ENCODE results near the gene ST6GAL1.
"Not testable (repeated sequence)": the region's sequence is repeated elsewhere in the genome, so short reads cannot be mapped to it uniquely, and the experiment has no call there.

Gene ST6GAL1

GRCh38 chr3:186986816-186987215 lies 56.5 kb downstream of the ST6GAL1 start:
- peaks cover 8% of the 10 kb centered on the region for H3K36me3 ChIP-seq
- TF ChIP-seq, protein P1, sequence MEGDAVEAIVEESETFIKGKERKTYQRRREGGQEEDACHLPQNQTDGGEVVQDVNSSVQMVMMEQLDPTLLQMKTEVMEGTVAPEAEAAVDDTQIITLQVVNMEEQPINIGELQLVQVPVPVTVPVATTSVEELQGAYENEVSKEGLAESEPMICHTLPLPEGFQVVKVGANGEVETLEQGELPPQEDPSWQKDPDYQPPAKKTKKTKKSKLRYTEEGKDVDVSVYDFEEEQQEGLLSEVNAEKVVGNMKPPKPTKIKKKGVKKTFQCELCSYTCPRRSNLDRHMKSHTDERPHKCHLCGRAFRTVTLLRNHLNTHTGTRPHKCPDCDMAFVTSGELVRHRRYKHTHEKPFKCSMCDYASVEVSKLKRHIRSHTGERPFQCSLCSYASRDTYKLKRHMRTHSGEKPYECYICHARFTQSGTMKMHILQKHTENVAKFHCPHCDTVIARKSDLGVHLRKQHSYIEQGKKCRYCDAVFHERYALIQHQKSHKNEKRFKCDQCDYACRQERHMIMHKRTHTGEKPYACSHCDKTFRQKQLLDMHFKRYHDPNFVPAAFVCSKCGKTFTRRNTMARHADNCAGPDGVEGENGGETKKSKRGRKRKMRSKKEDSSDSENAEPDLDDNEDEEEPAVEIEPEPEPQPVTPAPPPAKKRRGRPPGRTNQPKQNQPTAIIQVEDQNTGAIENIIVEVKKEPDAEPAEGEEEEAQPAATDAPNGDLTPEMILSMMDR (IDR thresholded peaks at IDR 0.05; ENCODE audit: low read depth, low read length) = no peak
- H3K9me3 ChIP-seq = no peaks in the 10 kb centered on the region
- no peak for DNase-seq
- H3K27me3 ChIP-seq = no peaks in the 10 kb centered on the region
- H3K4me3 ChIP-seq (ENCODE audit: low read depth, low read length) = no peak overlapping the region
- H3K4me1 ChIP-seq = no peaks in the 10 kb centered on the region; the same call in 1 of the 2 replicates

- no peak for DNase-seq
- Histone ChIP-seq H3K9me3 (no peaks in the 10 kb centered on the region), H3K4me1 (no peaks in the 10 kb centered on the region; the same call in 1 of the 2 replicates), H3K36me3 (peaks cover 7% of the 10 kb centered on the region), H3K4me3 (ENCODE audit: low read depth, low read length) (no peak overlapping the region), H3K27me3 (no peaks in the 10 kb centered on the region)
- TF ChIP-seq, protein P1 (IDR thresholded peaks at IDR 0.05; ENCODE audit: low read depth, low read length) = no peak
Measured at GRCh38 chr3:186988806-186989205, 58.5 kb downstream of the ST6GAL1 start.

DNA sequence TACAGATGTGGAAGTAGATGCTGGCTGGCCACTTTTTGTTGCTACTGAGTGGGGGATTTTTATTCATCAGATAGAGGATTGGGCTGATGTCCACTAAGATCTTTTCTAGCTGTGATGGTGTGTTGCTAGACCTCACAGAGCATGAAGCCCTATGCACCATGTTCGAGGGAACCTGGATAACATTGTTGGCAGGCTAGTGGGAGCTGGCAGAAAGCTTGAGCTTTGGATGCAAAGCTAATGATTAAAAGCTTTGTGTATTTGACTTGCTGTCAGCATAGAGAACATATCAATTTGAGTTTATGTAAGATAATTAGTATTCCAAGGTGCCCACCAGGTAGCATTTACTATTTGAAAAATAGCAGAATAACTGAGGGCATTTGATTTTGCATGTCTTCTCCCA lies 59.1 kb downstream of the ST6GAL1 start:
- no peaks in the 10 kb centered on the region for H3K9me3 ChIP-seq
- no peak for DNase-seq
- TF ChIP-seq, protein P1 (IDR thresholded peaks at IDR 0.05; ENCODE audit: low read depth, low read length) = no peak
- no peaks in the 10 kb centered on the region for H3K27me3 ChIP-seq
- no peaks in the 10 kb centered on the region; the same call in 1 of the 2 replicates for H3K4me1 ChIP-seq
- peaks cover 7% of the 10 kb centered on the region for H3K36me3 ChIP-seq
- no peak overlapping the region for H3K4me3 ChIP-seq (ENCODE audit: low read depth, low read length)

- no peaks in the 10 kb centered on the region for H3K27me3 ChIP-seq
- H3K4me1 ChIP-seq = no peaks in the 10 kb centered on the region; the same call in 1 of the 2 replicates
- TF ChIP-seq, protein P1 (IDR thresholded peaks at IDR 0.05; ENCODE audit: low read depth, low read length) = no peak
- H3K4me3 ChIP-seq (ENCODE audit: low read depth, low read length) = no peak overlapping the region
- no peak for DNase-seq
- H3K9me3 ChIP-seq = no peaks in the 10 kb centered on the region
- peaks cover 7% of the 10 kb centered on the region for H3K36me3 ChIP-seq
Measured at GRCh38 chr3:186990277-186990676, 60.0 kb downstream of the ST6GAL1 start.

DNA sequence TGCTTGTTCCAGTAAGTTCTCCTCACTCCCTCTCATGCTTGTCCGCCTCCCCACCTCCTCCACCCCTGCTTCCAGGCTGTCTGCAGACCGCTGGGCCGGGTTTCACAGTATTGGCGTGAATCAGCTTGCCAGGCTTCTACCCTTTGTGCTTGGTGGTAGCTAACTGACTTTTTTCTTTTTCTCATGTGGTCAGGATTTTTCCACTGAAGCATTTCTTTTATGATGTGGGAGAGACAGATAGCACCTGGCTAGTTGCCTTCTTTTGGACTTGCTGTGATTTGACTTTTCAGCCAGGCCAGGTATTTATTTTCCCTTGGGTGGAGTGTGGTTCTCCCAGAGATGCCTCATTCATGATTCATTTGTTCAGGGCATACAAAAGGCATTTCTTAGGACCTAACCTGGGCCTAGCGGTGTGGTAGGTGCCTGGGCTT lies 60.6 kb downstream of the ST6GAL1 start:
- DNase-seq = no peak
- no peak overlapping the region for H3K4me3 ChIP-seq (ENCODE audit: low read depth, low read length)
- H3K27me3 ChIP-seq = no peaks in the 10 kb centered on the region
- H3K4me1 ChIP-seq = no peaks in the 10 kb centered on the region; the same call in 1 of the 2 replicates
- no peaks in the 10 kb centered on the region for H3K9me3 ChIP-seq
- peaks cover 7% of the 10 kb centered on the region for H3K36me3 ChIP-seq
- TF ChIP-seq, protein P1 (IDR thresholded peaks at IDR 0.05; ENCODE audit: low read depth, low read length) = no peak

- no peak for DNase-seq
- peaks cover 7% of the 10 kb centered on the region for H3K36me3 ChIP-seq
Measured at GRCh38 chr3:186991470-186991869, 61.1 kb downstream of the ST6GAL1 start.

GRCh38 chr3:186992096-186992495 lies 61.8 kb downstream of the ST6GAL1 start:
- H3K27me3 ChIP-seq; H3K4me1 ChIP-seq; DNase-seq; H3K9me3 ChIP-seq; H3K4me3 ChIP-seq (ENCODE audit: low read depth, low read length); H3K36me3 ChIP-seq: not testable (repeated sequence)

More at GRCh38 chr3:186991470-186991869, 61.1 kb downstream of the ST6GAL1 start:
- Histone ChIP-seq H3K4me1 (no peaks in the 10 kb centered on the region), H3K4me3 (ENCODE audit: low read depth, low read length) (no peak overlapping the region), H3K27me3 (no peaks in the 10 kb centered on the region), H3K9me3 (no peaks in the 10 kb centered on the region)
- TF ChIP-seq, protein P1 (IDR thresholded peaks at IDR 0.05; ENCODE audit: low read depth, low read length) = no peak

All from BE2C (cell line).